GM23338 (cell line): ENCODE data around the gene IDUA.

Source experiments
- CREB1 ChIP-seq: fragments of 250-450 bp; sonication (Bioruptor Pico); IDR thresholded peaks from 2 replicates; pipeline ENCODE4 v1.5.0; 2020; ENCODE audit warnings: low read depth, mild to moderate bottlenecking, moderate library complexity
- EZH2 ChIP-seq: fragments of 200-600 bp; sonication (generic); IDR thresholded peaks from one replicate; pipeline ENCODE4 v1.8.0; 2017; ENCODE audit warnings: antibody characterized with exemption, mild to moderate bottlenecking, low read depth; ENCODE audit not compliant: unreplicated experiment
- EZH2phosphoT487 ChIP-seq: fragments of 200-600 bp; sonication (generic); IDR thresholded peaks from one replicate; pipeline ENCODE4 v1.8.1; 2018; ENCODE audit warnings: antibody characterized with exemption; ENCODE audit not compliant: unreplicated experiment
- POLR2AphosphoS5 ChIP-seq: IDR thresholded peaks from 2 replicates; pipeline ENCODE4 v1.6.1; 2016; ENCODE audit warnings: antibody characterized with exemption, low read depth
- TF ChIP-seq, protein P1 (sequence below), 2 experiments: fragments of 200-600 bp in 1 of 2; sonication (generic) in 1 of 2; conservative IDR thresholded peaks; 2 replicates each; pipeline versions ENCODE4 v1.5.1 to v1.6.1; 2016 to 2017; ENCODE audit warnings: antibody characterized with exemption in 2 of 2, low read depth in 2 of 2, mild to moderate bottlenecking in 2 of 2, moderate library complexity in 1 of 2

DNA sequence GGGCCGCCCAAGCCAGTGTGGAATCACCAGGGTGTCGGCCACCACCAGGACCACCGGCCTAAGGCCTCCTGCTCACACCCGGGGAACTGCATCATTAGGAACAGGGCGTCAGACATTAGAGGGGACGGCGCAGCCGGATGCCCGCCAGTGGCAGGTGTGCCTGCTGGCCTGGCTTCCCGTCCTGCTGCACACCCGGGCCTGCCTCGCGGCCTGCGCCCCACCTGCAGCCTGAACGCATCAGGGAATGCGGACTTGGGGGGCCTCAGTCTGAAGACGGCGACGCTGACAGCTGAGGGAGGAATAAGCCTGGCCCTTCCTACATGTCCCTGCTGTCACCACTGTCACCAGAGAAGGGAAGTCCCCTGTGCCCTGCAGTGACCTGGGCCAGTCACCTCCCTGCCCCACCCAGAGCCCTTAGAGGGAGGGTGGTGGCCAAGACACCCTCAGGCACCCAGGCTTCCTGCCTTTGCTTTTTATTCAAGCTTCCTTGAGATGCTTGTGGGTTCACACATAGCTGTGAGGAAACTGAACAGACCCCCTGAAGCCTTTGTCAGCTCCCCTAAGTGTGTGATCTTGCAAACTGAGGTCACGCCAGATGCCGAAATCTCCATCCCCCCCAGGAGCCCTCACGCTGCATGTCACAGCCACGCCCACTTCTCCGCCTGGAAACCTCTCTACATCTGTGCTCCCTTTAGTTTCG, 16.6 kb upstream of the IDUA start:
- TF ChIP-seq, protein P1, sequence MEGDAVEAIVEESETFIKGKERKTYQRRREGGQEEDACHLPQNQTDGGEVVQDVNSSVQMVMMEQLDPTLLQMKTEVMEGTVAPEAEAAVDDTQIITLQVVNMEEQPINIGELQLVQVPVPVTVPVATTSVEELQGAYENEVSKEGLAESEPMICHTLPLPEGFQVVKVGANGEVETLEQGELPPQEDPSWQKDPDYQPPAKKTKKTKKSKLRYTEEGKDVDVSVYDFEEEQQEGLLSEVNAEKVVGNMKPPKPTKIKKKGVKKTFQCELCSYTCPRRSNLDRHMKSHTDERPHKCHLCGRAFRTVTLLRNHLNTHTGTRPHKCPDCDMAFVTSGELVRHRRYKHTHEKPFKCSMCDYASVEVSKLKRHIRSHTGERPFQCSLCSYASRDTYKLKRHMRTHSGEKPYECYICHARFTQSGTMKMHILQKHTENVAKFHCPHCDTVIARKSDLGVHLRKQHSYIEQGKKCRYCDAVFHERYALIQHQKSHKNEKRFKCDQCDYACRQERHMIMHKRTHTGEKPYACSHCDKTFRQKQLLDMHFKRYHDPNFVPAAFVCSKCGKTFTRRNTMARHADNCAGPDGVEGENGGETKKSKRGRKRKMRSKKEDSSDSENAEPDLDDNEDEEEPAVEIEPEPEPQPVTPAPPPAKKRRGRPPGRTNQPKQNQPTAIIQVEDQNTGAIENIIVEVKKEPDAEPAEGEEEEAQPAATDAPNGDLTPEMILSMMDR (conservative IDR thresholded peaks at IDR 0.05; ENCODE audit: low read depth in 2 of 2) = no peak
- TF ChIP-seq POLR2AphosphoS5 (no peak), EZH2 (no peak), CREB1 (CRISPR knock-in tag) (no peak), EZH2phosphoT487 (no peak)
